Heart left ventricle (tissue), 13 donors: ENCODE data around the gene PTPRK.

Source experiments
- POLR2A ChIP-seq, 2 donors: fragments of 450-650 bp; IDR thresholded peaks; one replicate each; pipeline ENCODE4 v1.6.1; 2017; ENCODE audit warnings: antibody characterized with exemption in 2 of 2, mild to moderate bottlenecking in 2 of 2, moderate library complexity in 2 of 2
- TF ChIP-seq, protein P1 (sequence below), 12 donors: fragments of 200-600 bp; sonication (generic) in 4 of 12; IDR thresholded peaks; one replicate each; pipeline versions ENCODE4 v1.5.0 to v1.8.0; 2018 to 2022; ENCODE audit warnings: antibody characterized with exemption in 12 of 12, mild to moderate bottlenecking in 5 of 12
- donor health status: ischemic (EF 13 %, LVEDD 7.1; RV severe dilation, severe dysfunction).
- donor health status: DM: no; HTN: yes; CAD: no.
- donor health status: DM: no; HTN: no; CAD: no.
- donor health status: ischemic (EF 25% LVEDD 6.9; RV normal size, moderate dysfunction).
- donor health status: ischemic (EF 25% LVEDD 5.7; RV mildly dilated, moderate dysfunction).
- donor health status: ischemic (EF 35%, LVEDD 5.7; RV mildly dilated, moderate dysfunction).
- donor health status: nonischemic (EF 11% LVEDD 7.7; RV severe dilation, severe dysfunction).
- donor health status: DM: yes; HTN: yes; CAD: no.
- donor health status: PGD.
- donor health status: ischemic (EF 29% LVEDD 5.4; RV normal size, mild dysfunction).
- donor health status: nonischemic (EF 23%, LVEDD 6.1; RV moderate dilation, normal function).

DNA sequence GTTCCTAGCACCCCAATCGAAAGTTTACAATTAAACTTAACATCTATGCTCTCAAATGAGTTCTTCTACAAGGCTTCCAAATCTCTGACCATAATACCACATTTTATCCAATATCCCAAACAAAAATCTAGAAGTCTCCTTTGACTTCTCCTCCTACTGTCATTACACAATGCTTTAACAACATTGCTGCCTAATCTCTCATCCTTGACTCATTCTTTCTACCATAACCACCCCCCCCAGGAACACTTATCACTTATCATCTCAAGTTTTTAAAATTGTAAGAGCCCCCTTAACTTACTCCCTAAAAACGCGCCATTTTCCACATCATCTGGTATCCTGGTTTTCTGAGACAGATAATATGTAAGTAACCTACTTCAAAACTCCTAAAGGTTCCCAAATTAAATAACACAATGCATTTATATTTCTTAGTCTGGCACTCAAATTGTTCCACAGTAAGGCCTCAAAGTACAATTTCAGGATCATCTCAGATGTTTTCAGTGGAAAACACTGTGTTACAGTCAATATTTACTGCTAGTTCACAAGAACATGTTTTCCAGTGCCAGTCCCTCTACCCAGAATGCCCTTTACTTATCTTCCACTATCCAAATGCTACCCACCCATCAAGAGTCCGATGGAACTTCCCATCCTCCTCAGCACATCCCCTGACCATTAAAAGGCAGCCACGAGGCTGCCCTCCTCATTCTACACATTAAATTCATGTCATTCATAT lies 311.4 kb downstream of the PTPRK start:
- TF ChIP-seq POLR2A (IDR thresholded peaks at IDR 0.05): no peak
- TF ChIP-seq, protein P1, sequence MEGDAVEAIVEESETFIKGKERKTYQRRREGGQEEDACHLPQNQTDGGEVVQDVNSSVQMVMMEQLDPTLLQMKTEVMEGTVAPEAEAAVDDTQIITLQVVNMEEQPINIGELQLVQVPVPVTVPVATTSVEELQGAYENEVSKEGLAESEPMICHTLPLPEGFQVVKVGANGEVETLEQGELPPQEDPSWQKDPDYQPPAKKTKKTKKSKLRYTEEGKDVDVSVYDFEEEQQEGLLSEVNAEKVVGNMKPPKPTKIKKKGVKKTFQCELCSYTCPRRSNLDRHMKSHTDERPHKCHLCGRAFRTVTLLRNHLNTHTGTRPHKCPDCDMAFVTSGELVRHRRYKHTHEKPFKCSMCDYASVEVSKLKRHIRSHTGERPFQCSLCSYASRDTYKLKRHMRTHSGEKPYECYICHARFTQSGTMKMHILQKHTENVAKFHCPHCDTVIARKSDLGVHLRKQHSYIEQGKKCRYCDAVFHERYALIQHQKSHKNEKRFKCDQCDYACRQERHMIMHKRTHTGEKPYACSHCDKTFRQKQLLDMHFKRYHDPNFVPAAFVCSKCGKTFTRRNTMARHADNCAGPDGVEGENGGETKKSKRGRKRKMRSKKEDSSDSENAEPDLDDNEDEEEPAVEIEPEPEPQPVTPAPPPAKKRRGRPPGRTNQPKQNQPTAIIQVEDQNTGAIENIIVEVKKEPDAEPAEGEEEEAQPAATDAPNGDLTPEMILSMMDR (IDR thresholded peaks at IDR 0.05): no peak
